NCI-H345 treated with DMSO at 0.1 percent for 48 hours (cell line): ENCODE measurements around the gene GINS3.

ENCODE experiments used
- DNase-seq: peaks from one replicate; lab custom pipeline; 2025; ENCODE audit not compliant: unreplicated experiment; lab: John Stamatoyannopoulos, UW

Gene GINS3

DNA sequence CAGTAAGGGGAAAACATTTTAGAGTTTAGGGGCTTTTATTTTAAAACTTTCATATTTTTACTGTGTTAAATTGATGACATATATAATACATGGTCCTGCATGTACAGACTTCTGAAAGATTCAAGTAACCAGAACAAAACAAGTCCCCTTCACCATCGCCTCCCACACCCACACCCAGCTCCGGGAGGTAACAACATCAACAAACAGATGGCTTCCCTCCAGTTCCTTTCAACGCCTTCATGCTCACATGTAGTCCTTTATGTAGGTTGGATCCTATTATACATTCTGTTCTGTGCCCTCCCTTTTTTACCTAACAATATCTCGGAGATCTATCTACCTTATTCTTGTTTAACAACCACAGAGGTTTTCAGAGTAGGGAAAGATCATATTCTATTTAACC is 30.5 kb downstream of the GINS3 start:
- DNase-seq, result no peak

- no peak for DNase-seq
Observed at GRCh38 chr16:58425245-58425644, 33.0 kb downstream of the GINS3 start.

DNA sequence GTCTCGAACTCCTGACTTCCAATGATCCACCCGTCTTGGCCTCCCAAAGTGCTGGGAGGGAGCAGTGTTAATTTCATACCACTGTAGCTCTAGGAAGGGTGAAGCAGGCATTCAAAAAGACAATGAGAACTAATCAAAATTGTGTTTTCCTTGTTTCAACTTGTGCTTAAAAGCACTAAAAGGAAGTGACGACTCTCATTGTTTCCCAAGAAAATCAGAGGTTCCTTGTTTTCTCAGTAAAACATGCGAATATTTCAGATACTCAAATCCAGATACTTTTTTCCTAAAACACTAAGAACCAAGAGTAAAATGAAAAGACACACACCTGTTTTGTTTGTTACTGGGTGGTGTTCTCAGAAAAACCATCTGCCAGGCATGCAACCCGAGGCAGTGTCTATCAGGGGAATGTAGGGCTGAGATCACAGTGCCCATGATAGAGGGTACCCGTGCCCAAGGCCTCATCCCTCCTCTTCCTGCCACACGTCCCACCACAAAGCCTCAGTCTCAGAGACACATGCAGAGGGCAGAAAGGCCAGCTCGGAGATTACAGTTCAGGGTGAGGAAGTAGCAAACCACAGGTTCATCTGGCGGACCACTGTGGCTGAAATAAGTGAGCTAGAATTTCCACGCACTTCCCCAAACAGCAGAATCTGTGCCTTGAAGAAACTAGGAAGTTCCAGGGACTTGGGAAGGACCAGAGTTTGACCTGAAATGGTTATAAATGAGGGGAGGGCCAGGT is 33.7 kb downstream of the GINS3 start:
- DNase-seq, result no peak

- DNase-seq, result no peak
Observed at GRCh38 chr16:58426966-58427365, 34.7 kb downstream of the GINS3 start.

DNA sequence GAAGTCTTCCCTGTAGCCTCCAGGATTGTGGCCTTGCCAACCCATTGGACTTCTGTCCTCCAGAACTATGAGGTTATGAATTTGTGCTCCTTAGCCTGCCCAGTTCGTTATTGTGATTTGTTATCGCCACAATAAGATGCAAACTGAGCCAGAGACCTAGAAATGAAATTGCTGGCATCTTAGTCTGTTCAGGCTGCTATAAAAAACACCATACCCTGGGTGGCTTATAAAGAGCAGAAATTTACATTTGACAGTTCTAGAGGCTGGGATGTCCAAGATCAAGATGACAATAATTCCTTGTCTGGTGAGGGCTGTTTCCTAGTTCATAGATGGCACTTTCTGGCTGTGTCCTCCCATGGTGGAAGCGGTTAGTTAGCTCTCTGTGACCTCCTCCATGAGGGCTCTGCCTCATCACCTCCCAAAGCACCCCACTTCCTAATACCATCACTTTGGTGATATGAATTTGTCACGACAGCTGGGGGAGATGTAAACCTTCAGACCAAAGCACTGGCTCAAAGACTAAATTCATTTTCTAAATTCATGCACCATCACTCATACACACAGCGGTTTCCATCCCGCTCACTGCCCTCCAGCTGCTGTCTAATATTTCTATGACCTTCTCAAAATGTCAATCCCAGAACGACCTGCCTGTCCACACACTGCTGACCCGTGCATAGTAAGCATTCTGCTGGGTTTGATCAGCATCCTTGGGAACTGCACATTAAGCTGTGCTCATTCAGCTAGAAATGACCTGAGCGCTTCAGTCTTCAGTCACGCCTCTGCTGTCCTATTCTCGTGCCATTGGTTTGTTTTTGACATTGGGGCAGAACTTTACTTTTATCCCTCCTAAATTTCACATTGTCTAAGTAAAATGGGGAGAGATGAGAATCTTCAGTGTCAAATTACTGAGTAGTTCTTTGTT is 36.6 kb downstream of the GINS3 start:
- no peak for DNase-seq

- DNase-seq, result no peak
Observed at GRCh38 chr16:58430718-58431117, 38.4 kb downstream of the GINS3 start.

DNA sequence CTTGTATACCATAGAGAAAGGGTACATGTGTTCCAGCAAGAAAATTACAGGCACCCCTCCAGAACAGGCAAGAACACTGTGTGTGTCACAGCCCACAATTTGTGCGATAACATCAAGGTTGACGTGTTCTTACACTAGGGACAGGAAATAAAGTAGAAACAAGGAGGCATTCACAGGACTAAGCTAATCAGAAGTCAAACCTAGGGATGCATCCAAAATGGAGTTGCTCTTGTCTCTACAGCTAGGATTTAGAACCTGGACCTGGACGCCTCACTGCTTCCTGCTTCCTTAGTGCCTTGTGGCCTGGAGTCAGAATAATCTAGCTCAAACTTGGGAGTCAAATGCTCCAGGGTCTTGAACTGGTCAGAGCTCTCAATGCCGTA is 41.3 kb downstream of the GINS3 start:
- no peak for DNase-seq

GRCh38 chr16:58435779-58436178 is 43.5 kb downstream of the GINS3 start:
- no peak for DNase-seq

- no peak for DNase-seq
Observed at GRCh38 chr16:58440131-58440530, 47.9 kb downstream of the GINS3 start.

GRCh38 chr16:58442547-58442946 is 50.3 kb downstream of the GINS3 start:
- DNase-seq, result no peak

DNA sequence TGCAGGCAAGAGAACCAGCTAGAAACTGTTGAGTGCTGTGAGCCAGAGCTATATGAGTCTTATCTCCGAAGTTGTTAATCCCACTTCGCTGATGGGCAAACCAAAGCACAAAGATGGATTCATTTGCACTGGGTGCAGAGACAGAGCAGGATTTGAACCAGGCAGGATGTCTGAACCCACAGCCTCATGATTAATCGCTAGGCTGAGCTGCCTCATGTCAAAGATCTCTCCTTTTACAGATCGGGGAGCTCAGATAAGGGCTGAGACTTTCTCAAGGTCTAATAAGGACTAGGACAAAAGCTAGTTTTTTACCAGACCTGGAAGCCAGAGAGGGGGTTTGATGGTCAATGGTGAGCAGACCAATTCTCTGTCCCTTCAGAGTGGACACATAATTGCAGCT is 51.5 kb downstream of the GINS3 start:
- DNase-seq, result no peak

DNA sequence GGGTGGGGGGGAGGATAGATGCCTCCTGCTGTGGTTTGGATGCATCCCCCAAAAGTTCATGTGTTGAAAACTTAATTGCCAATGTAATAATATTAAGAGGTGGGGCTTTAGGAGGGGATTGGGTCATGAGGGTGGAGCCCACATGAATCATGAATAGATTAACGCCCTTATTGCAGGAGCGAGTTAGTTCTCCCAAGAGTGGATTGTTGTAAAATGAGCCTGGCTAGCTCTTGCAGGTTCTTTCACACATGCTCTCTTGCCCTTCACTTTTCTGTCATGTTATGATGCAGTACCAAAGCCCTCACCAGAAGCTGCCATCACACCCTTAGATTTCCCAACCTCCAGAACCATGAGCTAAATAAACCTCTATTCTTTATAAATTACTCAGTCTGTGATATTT is 52.0 kb downstream of the GINS3 start:
- DNase-seq, result no peak

- DNase-seq, result no peak
Observed at GRCh38 chr16:58448890-58449289, 56.6 kb downstream of the GINS3 start.

GRCh38 chr16:58449306-58449705 is 57.0 kb downstream of the GINS3 start:
- no peak for DNase-seq

- no peak for DNase-seq
Observed at GRCh38 chr16:58449768-58450167, 57.5 kb downstream of the GINS3 start.

DNA sequence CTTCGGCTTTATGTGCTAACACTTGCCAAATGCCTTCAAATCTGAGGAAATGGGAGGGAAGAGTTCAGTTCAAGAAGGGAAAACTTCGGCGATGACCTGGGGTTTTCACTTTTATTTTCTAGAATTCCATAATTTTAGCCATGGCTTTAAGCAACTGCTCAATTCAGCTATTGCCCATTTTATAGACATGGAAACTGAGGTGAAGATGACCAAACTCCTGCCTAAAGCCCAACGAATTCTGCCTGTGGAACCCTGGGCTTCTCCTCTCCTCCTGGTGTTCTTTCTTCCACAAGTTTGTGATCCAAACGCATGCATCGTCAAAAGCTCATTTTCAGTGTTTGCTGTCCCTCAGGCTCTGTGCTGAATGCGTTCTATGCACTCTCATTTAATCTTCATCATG is 58.3 kb downstream of the GINS3 start:
- no peak for DNase-seq

GRCh38 chr16:58451265-58451689 is 59.0 kb downstream of the GINS3 start:
- DNase-seq, result no peak

- no peak for DNase-seq
Observed at GRCh38 chr16:58451945-58452401, 59.7 kb downstream of the GINS3 start.

DNA sequence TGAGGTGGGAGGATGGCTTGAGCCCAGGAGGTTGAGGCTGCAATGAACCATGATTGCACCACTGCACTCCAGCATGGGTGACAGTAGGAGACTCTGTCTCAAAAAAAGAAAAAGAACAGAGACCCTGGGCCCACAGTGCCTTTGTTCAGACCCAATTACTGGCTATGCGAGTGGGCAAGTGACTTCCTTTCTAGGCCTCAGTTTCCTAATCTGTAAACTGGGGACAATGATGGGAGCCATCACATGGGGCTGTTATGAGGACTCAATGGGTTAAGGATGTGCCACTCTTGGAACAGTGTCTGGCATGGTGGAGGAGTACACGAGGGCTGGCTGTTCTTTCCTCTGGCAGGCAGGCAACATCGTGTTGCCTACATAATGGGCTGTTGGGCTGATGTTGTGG is 60.4 kb downstream of the GINS3 start:
- DNase-seq, result no peak

DNA sequence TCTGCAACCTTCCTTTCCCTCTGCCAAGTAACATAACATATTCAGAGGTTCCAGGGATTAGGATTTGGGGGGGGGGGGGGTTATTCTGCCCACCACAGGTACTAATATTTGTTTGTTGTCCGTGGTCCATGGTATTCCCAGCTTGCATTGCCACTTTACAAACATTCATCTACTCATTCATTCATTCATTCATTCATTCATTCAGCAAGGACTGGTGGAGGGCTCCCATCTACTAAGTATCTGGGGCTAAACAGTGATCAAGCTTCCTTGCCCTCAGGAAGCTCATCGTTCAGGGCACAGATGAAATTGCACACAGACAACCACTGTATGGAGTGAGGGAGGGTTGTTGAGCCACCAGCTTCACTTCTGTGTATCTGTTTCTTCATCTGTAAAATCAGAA is 61.9 kb downstream of the GINS3 start:
- DNase-seq, result no peak

- DNase-seq, result no peak
Observed at GRCh38 chr16:58454856-58455255, 62.6 kb downstream of the GINS3 start.
